DND-41 (cell line): ENCODE data around the gene ZNF326.

Source experiments
- ATAC-seq: fragments of 200-7000 bp; cut with Tn5 transposase; 3 replicates; pipeline ENCODE4 v1.9.1; 2021; ENCODE audit warnings: low read depth; ENCODE audit not compliant: insufficient read depth
- DNase-seq: peaks from one replicate; pipeline ENCODE4 v3.0.0-alpha.2; 2020
- H2AFZ ChIP-seq: 2 replicates; pipeline ENCODE4 v1.6.0; 2012; ENCODE audit warnings: low read depth, low read length
- H3K27ac ChIP-seq: 2 replicates; pipeline ENCODE4 v1.5.1; 2012; ENCODE audit warnings: low read length, inconsistent platforms
- H3K27me3 ChIP-seq: fragments of 200-600 bp; sonication (generic); 2 replicates; pipeline ENCODE4 v1.6.0; 2012; ENCODE audit warnings: low read length, mild to moderate bottlenecking, inconsistent platforms; ENCODE audit not compliant: insufficient read depth, poor library complexity
- H3K36me3 ChIP-seq: 2 replicates; pipeline ENCODE4 v1.5.1; 2012; ENCODE audit warnings: low read length, inconsistent platforms; ENCODE audit not compliant: insufficient read depth
- H3K4me1 ChIP-seq: 2 replicates; pipeline ENCODE4 v1.5.1; 2012; ENCODE audit warnings: mild to moderate bottlenecking, low read length; ENCODE audit not compliant: insufficient read depth
- H3K4me2 ChIP-seq: 2 replicates; pipeline ENCODE4 v1.6.0; 2012; ENCODE audit warnings: mild to moderate bottlenecking, moderate library complexity, low read length, inconsistent platforms; ENCODE audit not compliant: insufficient read depth
- H3K4me3 ChIP-seq, 2 experiments: fragments of 200-600 bp in 1 of 2; shearing (Covaris generic) in 1 of 2; 2 replicates each; pipeline ENCODE4 v1.5.1; 2012 to 2016; ENCODE audit warnings: inconsistent platforms in 2 of 2, low read length in 2 of 2, mild to moderate bottlenecking in 2 of 2, low read depth in 1 of 2, moderate library complexity in 1 of 2
- H3K79me2 ChIP-seq: 2 replicates; pipeline ENCODE4 v1.6.0; 2012; ENCODE audit warnings: low read length, inconsistent platforms; ENCODE audit not compliant: insufficient read depth
- H3K9ac ChIP-seq: 2 replicates; pipeline ENCODE4 v1.6.0; 2012; ENCODE audit warnings: low read depth, mild to moderate bottlenecking, inconsistent platforms, low read length, moderate library complexity
- H3K9me3 ChIP-seq: 2 replicates; pipeline ENCODE4 v1.5.1; 2012; ENCODE audit warnings: low read length, moderate library complexity, mild to moderate bottlenecking, inconsistent platforms; ENCODE audit not compliant: insufficient read depth, severe bottlenecking
- H4K20me1 ChIP-seq: 2 replicates; pipeline ENCODE4 v1.6.0; 2012; ENCODE audit warnings: low read length; ENCODE audit not compliant: insufficient read depth
- EZH2 ChIP-seq: IDR thresholded peaks from 3 replicates; pipeline ENCODE4 v1.6.1; 2012; ENCODE audit warnings: borderline replicate concordance, low read depth, mild to moderate bottlenecking, moderate library complexity, low read length, inconsistent platforms; ENCODE audit not compliant: severe bottlenecking
- TF ChIP-seq, protein P1 (sequence below): IDR thresholded peaks from 2 replicates; pipeline ENCODE4 v1.5.1; 2012; ENCODE audit warnings: borderline replicate concordance, low read length, moderate library complexity, mild to moderate bottlenecking; ENCODE audit not compliant: poor library complexity, severe bottlenecking; ENCODE audit errors: extremely low read depth

The ZNF326 gene

DNA sequence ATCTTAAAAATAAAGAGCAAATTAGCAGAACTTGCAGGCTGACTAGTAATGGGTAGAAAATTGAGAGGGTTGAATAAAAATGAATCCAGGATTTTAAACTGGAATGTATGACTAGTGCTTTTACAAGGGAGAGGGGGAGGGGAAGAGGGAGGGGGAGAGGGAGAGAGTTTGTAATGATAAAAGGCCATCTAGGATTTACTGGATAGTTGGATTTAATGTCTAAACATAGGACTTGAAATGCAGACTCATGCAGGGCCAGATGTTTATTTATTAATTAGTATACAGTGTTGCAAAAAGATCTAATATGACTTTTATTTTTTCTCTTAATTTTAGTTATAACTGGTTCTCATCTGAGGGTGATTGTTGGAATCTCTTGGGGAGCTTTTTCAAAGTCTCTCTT is 4.3 kb downstream of the ZNF326 start:
- Histone ChIP-seq H4K20me1 (peaks cover 49% of the 10 kb centered on the region; the same call in 1 of the 2 replicates), H3K27ac (no peak overlapping the region), H3K4me2 (peak overlapping the region; percentile 77; the same call in 1 of the 2 replicates), H3K79me2 (peaks cover 91% of the 10 kb centered on the region), H3K27me3 (no peaks in the 10 kb centered on the region), H2AFZ (no peak overlapping the region), H3K4me3 (no peak overlapping the region), H3K9me3 (no peaks in the 10 kb centered on the region), H3K9ac (no peak overlapping the region; the same call in 1 of the 2 replicates), H3K4me1 (peaks cover 50% of the 10 kb centered on the region), H3K36me3 (peaks cover 39% of the 10 kb centered on the region)
- no peak for TF ChIP-seq EZH2
- TF ChIP-seq, protein P1, sequence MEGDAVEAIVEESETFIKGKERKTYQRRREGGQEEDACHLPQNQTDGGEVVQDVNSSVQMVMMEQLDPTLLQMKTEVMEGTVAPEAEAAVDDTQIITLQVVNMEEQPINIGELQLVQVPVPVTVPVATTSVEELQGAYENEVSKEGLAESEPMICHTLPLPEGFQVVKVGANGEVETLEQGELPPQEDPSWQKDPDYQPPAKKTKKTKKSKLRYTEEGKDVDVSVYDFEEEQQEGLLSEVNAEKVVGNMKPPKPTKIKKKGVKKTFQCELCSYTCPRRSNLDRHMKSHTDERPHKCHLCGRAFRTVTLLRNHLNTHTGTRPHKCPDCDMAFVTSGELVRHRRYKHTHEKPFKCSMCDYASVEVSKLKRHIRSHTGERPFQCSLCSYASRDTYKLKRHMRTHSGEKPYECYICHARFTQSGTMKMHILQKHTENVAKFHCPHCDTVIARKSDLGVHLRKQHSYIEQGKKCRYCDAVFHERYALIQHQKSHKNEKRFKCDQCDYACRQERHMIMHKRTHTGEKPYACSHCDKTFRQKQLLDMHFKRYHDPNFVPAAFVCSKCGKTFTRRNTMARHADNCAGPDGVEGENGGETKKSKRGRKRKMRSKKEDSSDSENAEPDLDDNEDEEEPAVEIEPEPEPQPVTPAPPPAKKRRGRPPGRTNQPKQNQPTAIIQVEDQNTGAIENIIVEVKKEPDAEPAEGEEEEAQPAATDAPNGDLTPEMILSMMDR = no peak
- DNase-seq = no peak
- ATAC-seq = no peak

DNA sequence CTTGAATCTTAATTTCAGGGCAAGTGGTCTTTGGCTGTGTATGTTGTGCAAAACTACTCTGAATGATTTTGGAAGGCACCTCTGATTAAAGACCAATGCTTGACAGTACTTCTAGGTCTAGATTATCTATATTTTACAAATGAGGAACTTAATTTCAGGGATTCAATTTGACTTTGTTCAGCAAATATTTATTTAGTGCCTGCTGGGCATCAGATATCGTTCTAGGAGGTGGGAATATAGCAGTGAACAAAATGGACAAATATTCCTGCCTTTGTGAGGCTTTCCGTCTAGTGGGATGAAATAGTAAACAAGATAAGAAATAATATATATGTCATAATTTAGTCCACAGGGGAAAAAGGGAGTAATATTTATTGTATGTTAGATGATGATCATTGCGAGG is 4.7 kb downstream of the ZNF326 start:
- no peaks in the 10 kb centered on the region for H3K27me3 ChIP-seq
- DNase-seq = no peak
- H3K9me3 ChIP-seq = no peaks in the 10 kb centered on the region
- no peak for ATAC-seq
- H3K79me2 ChIP-seq = peaks cover 95% of the 10 kb centered on the region
- no peak overlapping the region for H3K27ac ChIP-seq
- H3K4me3 ChIP-seq = no peak overlapping the region
- H3K9ac ChIP-seq = no peak overlapping the region; the same call in 1 of the 2 replicates
- peaks cover 39% of the 10 kb centered on the region for H3K36me3 ChIP-seq
- TF ChIP-seq, protein P1 = no peak
- no peak for TF ChIP-seq EZH2
- H4K20me1 ChIP-seq = peaks cover 50% of the 10 kb centered on the region; the same call in 1 of the 2 replicates
- no peak overlapping the region for H2AFZ ChIP-seq
- peak overlapping the region; percentile 77; the same call in 1 of the 2 replicates for H3K4me2 ChIP-seq
- H3K4me1 ChIP-seq = peaks cover 46% of the 10 kb centered on the region

DNA sequence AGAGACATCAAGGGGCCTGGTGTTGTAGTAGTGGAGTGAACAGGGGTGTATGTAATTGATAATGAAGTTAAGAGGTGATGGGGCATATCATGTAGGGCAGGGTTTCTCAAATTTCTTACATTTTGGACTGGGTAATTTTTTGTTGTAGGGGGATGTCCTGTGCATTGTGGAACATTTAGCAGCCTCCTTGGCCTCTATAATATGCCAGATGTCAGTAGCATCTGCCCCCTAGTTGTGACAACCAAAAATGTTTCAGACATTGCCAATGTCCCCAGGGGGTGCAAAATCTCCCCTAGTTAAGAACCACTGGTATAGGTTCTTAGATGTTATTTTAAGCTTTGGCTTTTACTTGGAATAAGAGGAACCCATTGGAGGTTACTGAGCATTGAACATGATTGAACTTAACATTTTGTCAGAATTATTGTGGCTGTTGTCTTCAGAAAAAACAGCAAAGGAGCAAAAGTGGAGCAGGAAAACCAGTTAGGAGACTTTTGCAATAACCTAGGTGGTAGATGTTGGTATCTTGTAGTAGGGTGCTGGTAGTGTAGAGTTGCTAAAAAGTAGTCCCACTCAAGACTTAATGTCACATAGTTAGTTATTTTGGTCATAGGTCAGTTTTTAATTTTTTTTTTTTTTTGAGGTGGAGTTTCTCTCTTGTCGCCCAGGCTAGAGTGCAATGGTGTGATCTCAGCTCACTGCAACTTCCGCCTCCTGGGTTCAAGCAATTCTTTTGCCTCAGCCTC is 6.2 kb downstream of the ZNF326 start:
- H3K79me2 ChIP-seq = peaks cover 97% of the 10 kb centered on the region
- no peak overlapping the region for H2AFZ ChIP-seq
- H3K9me3 ChIP-seq = no peaks in the 10 kb centered on the region
- no peaks in the 10 kb centered on the region for H3K27me3 ChIP-seq
- DNase-seq (no peak), ATAC-seq (0 out of 3 replicates have a peak, but pooled peaks have one; percentile 48)
- peak overlapping the region; percentile 20; the same call in 1 of the 2 replicates for H3K4me2 ChIP-seq
- TF ChIP-seq, protein P1 = peak; percentile 37
- no peak for TF ChIP-seq EZH2
- no peak overlapping the region for H3K4me3 ChIP-seq
- peaks cover 54% of the 10 kb centered on the region for H3K36me3 ChIP-seq
- peaks cover 51% of the 10 kb centered on the region; the same call in 1 of the 2 replicates for H4K20me1 ChIP-seq
- no peak overlapping the region for H3K27ac ChIP-seq
- H3K9ac ChIP-seq = no peak overlapping the region
- peaks cover 42% of the 10 kb centered on the region for H3K4me1 ChIP-seq
